GM21529 (cell line): Measurements from ENCODE around the gene ZMAT2.
A peak's percentile ranks its signal among the peaks of the same experiment; 100 is the strongest.
"Not testable (repeated sequence)": the region's sequence is repeated elsewhere in the genome, so short reads cannot be mapped to it uniquely, and the experiment has no call there.

ENCODE experiments used
- ATAC-seq: cut with Tn5 transposase; IDR thresholded peaks from one replicate; pipeline ENCODE4 v1.9.1; 2021; ENCODE audit not compliant: unreplicated experiment

Gene ZMAT2

DNA sequence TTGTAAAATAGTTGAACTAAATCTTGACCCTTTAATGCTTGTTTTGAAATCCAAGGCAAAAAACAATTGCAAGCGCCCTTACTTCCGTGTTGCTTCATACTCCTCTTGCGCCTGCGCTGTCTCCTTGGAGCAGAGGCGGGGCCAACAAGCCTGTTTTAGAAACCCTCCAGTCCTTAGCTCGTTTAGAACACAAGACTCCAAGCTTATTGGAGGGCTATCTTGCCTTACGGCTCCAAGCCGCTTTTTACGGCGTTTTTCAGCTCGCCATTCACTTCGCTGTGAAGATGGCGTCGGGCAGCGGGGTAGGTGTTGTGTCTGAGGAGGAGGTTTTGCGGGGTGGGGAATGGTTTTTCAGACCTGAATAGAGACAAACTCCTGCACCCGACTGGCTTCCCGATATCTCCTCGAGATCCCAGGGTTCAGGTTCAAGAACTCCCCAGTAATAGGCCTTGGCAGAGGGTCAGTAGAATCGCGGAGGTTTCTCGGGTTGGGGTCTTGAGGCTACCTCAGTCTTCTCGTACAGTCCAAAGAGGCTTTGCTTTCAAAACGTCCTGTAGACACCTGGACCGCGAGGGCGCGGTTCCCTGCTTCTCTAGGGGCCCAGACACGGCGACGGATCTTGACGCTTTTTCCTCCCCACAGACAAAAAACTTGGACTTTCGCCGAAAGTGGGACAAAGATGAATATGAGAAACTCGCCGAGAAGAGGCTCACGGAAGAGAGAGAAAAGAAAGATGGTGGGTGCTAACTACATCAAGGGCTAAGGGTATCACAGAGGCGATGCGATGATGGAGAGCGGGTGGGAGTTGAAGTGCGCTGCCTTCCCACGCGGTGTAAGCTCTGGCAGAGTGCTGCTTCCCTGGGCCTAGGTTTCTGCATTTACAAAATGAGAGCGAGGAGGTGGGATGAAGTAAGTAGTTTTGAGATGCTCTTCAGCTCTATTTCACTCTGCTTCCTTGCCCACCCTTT lies at the start of gene ZMAT2:
TSS of gene ZMAT2 (plus strand) at position 271 of the 968 bp plus-strand sequence. CDS start at position 285, 14 bp downstream.
- ATAC-seq: peak; percentile 99

GRCh38 chr5:140658870-140659269 lies 41.4 kb upstream of the ZMAT2 start:
- no peak for ATAC-seq

GRCh38 chr5:140660371-140660770 lies 39.9 kb upstream of the ZMAT2 start:
- ATAC-seq: not testable (repeated sequence)

- no peak for ATAC-seq
These were observed 36.3 kb upstream of the ZMAT2 start for GRCh38 chr5:140664030-140664358.

DNA sequence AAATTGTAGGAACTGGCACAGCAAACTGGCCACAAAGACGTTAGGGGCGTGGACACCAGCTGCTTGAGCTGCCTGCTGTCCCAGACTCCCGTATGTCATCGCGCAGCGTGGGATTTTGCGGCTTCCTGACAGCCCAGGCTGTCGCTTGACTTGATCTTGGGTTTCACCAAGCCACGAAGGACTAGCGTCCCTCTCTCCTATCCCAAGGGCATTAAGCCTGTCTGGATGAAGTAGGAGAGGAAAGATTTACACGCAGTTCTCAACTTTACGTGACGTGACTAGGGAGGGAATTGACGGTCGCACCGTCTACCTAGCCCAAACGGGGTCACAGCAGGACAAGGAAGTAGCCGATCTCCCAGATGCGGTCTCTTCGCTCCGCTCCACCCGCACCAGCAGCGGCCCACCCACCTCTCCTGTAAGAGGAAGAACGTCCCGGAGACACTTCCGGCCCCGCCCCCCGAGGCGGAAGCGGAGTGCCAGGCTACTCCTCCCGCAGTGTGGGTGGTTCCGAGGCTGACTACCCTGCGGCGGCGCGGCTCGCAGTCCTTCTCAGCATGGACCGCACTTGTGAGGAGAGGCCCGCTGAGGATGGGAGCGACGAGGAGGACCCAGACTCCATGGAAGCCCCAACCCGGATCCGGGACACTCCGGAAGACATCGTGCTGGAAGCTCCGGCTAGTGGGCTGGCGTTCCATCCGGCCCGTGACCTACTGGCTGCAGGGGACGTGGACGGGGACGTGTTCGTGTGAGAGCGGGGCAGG lies 35.7 kb upstream of the ZMAT2 start, which contains the start of gene WDR55:
TSS of gene WDR55 (plus strand) at position 546 of the 761 bp plus-strand sequence. CDS start at position 555, 9 bp downstream.
- ATAC-seq: peak; percentile 97

DNA sequence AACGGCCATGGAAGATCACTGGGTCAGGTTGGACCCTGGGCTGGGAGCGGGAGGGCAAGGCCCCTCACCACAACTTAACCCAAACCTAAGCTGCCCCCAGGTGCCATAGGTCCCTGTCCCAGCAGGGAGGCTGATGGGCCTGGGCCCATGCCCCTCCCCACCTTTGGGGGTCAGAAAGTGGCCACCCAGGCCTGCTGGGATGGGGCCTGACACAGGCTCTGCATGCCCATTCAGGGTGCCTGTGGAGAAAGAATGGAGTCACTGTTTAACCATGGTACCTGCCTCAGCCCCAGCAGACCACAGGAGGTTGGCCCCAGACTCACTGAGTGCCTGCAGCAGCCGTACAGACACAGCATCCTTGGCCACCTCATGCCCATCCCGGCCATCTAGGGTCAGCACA lies 29.2 kb upstream of the ZMAT2 start:
- not testable (repeated sequence) for ATAC-seq

DNA sequence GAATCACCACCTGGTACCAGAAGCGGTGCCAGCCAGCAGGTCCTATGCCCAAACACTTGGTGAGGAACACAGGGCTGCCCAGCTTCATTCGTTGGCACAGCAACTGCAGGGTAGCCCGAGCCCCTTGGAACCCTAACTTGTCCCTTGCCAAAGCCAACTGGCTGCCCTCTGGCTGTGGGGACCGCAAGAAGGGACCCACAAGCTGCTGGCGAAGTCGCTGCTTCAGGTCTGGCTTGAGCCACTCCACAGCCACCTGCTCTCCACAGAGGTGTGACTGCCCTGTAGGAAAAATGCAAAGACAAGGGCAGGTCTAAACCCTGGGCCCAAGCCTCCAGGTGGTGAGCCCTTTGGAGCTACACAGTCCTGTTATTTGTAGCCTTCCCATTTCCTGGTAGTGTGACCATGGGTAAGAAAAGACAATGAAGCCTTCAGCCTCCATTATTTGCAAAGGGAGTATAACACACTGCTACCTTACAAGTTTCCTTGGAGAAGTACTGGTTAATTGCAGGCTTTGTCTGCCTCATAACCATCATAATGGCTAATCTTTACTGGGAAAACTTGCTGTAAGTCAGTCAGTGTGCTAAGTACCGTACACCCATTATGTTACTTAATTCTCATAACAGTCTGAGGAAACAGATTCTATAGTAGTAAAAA lies 28.6 kb upstream of the ZMAT2 start:
- ATAC-seq: no peak

- ATAC-seq: no peak
These were observed 27.6 kb upstream of the ZMAT2 start for GRCh38 chr5:140672455-140673186.

- ATAC-seq: no peak
These were observed 26.9 kb upstream of the ZMAT2 start, which contains the start of gene DND1 for GRCh38 chr5:140673187-140673976. Gene DND1 (minus strand): TSS chr5:140673576. CDS start chr5:140673542, 34 bp downstream.

DNA sequence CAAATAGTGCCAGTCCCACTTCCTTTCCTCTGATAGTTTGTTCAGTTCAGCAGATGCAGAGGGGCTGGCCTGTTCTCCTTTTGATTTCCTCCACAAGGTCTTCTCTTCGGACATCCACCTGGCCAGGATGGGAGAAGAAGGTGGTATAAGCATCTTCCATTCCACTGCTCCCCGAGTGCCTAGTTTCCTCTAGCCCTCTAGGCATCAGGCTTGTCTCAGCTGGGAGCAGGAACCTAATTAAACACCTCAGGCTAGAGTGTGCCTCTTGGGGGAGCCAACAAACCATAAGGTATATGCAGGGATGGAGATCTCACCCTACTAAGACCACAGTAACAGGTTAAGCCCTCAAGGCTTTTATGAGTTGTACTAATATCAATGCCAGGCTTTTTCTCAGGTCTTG lies 26.0 kb upstream of the ZMAT2 start:
- ATAC-seq: no peak

- no peak for ATAC-seq
These were observed 25.6 kb upstream of the ZMAT2 start for GRCh38 chr5:140674629-140675028.

DNA sequence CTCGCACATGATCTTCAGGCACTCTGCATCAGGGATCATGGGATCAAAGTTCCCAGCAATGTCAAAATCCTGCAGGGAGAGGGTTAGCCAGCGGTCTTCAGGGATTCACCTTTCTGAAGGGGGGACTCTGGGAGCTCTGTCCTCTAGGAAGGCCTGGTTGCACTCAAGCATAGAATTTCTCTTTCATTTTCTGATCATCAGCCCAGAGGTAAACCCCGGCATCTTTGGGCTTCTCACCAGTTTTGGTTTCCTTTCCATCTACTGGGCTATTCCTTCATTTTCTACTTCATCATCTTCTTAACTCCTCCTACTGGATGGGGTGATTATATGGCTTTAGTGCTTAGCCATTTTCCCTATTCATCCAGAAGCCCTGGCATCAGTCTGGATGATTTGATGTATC lies 22.3 kb upstream of the ZMAT2 start:
- peak; percentile 50 for ATAC-seq

DNA sequence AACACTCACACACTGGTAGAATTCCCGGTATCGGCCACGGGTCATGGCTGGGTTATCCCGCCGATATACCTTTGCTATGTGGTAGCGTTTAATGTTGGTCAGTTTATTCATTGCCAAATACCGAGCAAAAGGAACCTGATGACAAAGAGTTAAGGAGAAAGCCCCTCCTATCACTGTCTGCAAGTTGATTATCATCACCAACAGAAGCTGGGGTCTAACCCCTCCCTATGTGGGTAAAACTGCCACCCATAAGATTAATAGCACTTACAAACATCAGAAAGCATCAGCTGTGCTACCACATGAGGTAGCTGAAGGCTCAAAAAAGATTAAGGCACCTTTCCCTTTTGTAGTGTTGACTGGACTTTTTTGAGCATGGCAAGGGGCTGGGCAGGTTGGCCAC lies 21.3 kb upstream of the ZMAT2 start:
- ATAC-seq: no peak

GRCh38 chr5:140690376-140690932 lies 9.8 kb upstream of the ZMAT2 start:
- ATAC-seq: peak; percentile 6

DNA sequence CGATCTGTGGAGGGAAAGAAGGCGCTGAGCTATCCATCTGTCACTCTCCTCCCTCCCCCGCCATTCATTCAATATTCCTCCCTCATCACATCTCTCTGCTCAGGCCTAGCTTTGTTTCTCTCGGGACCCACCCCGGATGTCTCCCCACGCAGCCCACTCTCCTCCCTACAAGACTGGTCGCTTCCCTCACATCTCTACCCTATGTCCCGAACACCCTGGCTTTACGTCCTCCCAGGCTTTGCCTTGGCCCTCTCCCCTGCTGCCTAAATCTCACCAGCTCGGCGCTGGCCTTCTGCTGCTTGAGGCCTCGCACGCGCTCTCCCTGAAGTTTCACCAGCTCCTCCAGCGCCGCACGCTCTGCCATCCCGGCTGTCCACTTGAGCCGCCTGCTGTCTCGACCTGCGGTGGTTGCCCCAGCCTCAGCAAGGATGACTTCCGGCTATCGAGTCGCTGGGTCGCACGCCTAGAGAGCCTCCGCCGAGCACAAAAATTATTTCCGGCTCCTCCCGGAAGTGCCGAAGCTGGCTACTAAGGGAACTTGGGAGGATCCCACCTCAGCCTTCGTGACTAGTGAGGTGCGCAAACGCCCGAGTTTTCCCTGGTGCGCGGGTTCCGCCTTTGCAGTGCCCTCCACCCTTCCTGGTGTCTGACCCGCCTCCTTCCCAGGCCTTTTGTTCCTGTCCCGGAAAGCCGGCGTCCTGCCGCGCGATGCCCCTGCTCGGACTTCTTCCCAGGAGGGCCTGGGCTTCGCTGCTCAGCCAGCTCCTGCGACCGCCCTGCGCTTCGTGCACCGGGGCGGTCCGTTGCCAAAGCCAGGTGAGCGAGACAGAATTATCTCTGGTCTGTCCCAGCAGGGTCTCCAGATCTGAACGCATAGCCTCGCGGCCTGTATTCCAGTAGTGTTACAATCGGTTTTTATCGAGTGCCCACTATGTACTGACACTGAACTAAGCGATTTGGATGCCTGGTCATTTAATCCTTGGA lies 9.0 kb upstream of the ZMAT2 start, which contains the start of the genes HARS1 and HARS2:
TSS of gene HARS1 (minus strand) at position 430 of the 984 bp plus-strand sequence. CDS start at position 364, 66 bp downstream.
TSS of gene HARS2 (plus strand) at position 515 of the 984 bp plus-strand sequence. CDS start at position 709, 194 bp downstream.
- peak; percentile 96 for ATAC-seq

DNA sequence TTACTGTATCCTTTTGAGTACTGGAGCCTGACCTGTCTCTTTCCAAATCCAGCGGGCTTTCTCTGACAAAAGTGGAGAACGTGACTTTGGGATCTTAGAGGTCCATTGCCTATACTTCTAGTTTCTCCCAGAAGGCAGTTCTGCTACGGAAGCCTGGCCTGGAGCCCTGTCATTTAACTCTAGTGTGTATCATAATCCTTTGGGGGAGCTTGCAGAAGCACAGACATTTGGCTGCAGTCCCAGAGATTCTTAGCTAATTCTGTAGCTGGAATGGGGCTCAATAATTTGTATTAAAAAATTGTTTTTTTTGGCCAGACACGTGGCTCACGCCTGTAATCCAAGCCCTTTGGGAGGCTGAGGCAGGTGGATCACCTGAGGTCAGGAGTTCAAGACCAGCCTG lies 6.0 kb upstream of the ZMAT2 start:
- ATAC-seq: no peak

DNA sequence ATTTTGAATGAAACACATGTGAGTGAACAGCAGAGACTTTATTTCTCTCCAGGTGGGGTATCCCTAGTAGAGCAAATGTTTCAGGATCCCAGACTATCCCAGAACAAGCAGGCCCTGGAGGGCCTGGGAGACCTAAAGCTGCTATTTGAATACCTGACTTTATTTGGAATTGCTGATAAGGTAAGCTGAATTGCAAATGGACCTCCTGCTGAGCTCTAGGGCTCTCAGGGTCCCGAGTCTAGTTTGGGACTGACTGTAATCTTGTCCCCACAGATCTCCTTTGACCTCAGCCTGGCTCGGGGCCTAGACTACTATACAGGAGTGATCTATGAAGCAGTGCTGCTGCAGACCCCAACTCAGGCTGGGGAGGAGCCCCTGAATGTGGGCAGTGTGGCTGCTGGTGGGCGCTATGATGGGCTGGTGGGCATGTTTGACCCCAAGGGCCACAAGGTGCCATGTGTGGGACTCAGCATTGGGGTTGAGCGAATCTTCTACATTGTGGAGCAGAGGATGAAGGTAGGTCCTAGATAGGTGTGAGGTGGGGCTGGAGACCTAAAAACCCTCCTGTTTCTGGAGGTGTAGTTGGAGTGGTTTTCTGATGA lies 3.3 kb upstream of the ZMAT2 start:
- ATAC-seq: no peak

GRCh38 chr5:140707812-140708211 lies 7.6 kb downstream of the ZMAT2 start:
- ATAC-seq: no peak
